ENCODE data around the gene TRAF7.
"Not testable (repeated sequence)": the region's sequence is repeated elsewhere in the genome, so short reads cannot be mapped to it uniquely, and the experiment has no call there.

- TF ChIP-seq, protein P1, sequence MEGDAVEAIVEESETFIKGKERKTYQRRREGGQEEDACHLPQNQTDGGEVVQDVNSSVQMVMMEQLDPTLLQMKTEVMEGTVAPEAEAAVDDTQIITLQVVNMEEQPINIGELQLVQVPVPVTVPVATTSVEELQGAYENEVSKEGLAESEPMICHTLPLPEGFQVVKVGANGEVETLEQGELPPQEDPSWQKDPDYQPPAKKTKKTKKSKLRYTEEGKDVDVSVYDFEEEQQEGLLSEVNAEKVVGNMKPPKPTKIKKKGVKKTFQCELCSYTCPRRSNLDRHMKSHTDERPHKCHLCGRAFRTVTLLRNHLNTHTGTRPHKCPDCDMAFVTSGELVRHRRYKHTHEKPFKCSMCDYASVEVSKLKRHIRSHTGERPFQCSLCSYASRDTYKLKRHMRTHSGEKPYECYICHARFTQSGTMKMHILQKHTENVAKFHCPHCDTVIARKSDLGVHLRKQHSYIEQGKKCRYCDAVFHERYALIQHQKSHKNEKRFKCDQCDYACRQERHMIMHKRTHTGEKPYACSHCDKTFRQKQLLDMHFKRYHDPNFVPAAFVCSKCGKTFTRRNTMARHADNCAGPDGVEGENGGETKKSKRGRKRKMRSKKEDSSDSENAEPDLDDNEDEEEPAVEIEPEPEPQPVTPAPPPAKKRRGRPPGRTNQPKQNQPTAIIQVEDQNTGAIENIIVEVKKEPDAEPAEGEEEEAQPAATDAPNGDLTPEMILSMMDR (IDR thresholded peaks at IDR 0.05; ENCODE audit: low read length): not testable (repeated sequence)
- TF ChIP-seq EZH2 (IDR thresholded peaks at IDR 0.05; ENCODE audit: borderline replicate concordance, low read length): not testable (repeated sequence)
Observed at GRCh38 chr16:2110332-2111008, 45.1 kb upstream of the TRAF7 start.
